Keratinocyte (primary cell): ENCODE measurements around the gene CYCS.

Experiments
- CTCF ChIP-seq, 3 experiments: IDR thresholded peaks in 1 of 3; conservative IDR thresholded peaks in 1 of 3; optimal IDR thresholded peaks in 1 of 3; 2 replicates in 2 of 3; 3 replicates in 1 of 3; pipeline versions ENCODE3 to v1.5.1; 2011; ENCODE audit warnings: low read length in 3 of 3, mild to moderate bottlenecking in 3 of 3, moderate library complexity in 2 of 3, control low read depth in 1 of 3, inconsistent platforms in 1 of 3; ENCODE audit not compliant: insufficient read depth in 2 of 3; ENCODE audit errors: extremely low read depth in 1 of 3
- EZH2 ChIP-seq: IDR thresholded peaks from one replicate; pipeline ENCODE4 v1.6.1; 2012; ENCODE audit warnings: inconsistent platforms, mild to moderate bottlenecking, low read length, moderate library complexity

GRCh38 chr7:25126751-25127150, 1.7 kb upstream of the CYCS start:
- TF ChIP-seq CTCF (optimal IDR thresholded peaks at IDR 0.05 in 1 of 3, IDR thresholded peaks at IDR 0.05 in 1 of 3, conservative IDR thresholded peaks at IDR 0.05 in 1 of 3; ENCODE audit: extremely low read depth in 1 of 3, insufficient read depth in 2 of 3, low read length in 3 of 3) (no peak), EZH2 (no peak)
